Uterus (tissue), 2 donors: ENCODE results near the gene SFTPA2.
"Not testable (repeated sequence)": the region's sequence is repeated elsewhere in the genome, so short reads cannot be mapped to it uniquely, and the experiment has no call there.

Experiments used
- POLR2A ChIP-seq, 2 donors: fragments of 450-650 bp; IDR thresholded peaks; one replicate each; pipeline ENCODE4 v1.6.1; 2016; ENCODE audit warnings: antibody characterized with exemption in 2 of 2, mild to moderate bottlenecking in 1 of 2, moderate library complexity in 1 of 2
- TF ChIP-seq, protein P1 (sequence below), 4 experiments: fragments of 200-600 bp in 2 of 4; fragments of 450-650 bp in 2 of 4; sonication (generic) in 2 of 4; IDR thresholded peaks; one replicate each; pipeline ENCODE4 v1.5.1; 2016 to 2019; ENCODE audit warnings: antibody characterized with exemption in 4 of 4, mild to moderate bottlenecking in 2 of 4, moderate library complexity in 1 of 4

DNA sequence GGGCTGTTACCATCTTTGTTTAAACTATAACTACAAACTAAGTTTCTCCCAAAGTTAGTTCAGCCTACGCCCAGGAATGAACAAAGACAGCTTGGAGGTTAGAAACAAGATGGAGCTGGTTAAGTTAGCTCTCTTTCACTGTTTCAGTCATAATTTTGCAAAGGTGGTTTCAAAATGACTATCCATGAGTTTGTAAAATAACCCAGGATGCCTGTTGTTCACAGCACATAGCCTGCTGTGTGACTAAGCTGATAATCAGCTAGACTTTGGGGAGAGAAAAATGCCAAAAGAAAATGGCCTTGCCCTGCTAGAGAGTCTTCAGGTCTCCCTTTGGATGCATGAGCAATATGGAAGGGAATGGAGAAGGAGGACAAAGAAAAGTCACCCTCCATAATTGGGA is 19.3 kb downstream of the SFTPA2 start:
- TF ChIP-seq, protein P1, sequence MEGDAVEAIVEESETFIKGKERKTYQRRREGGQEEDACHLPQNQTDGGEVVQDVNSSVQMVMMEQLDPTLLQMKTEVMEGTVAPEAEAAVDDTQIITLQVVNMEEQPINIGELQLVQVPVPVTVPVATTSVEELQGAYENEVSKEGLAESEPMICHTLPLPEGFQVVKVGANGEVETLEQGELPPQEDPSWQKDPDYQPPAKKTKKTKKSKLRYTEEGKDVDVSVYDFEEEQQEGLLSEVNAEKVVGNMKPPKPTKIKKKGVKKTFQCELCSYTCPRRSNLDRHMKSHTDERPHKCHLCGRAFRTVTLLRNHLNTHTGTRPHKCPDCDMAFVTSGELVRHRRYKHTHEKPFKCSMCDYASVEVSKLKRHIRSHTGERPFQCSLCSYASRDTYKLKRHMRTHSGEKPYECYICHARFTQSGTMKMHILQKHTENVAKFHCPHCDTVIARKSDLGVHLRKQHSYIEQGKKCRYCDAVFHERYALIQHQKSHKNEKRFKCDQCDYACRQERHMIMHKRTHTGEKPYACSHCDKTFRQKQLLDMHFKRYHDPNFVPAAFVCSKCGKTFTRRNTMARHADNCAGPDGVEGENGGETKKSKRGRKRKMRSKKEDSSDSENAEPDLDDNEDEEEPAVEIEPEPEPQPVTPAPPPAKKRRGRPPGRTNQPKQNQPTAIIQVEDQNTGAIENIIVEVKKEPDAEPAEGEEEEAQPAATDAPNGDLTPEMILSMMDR (IDR thresholded peaks at IDR 0.05) = not testable (repeated sequence)
- not testable (repeated sequence) for TF ChIP-seq POLR2A (IDR thresholded peaks at IDR 0.05)
